Epithelial cell of esophagus (primary cell): ENCODE measurements around the gene CSNK2B.

Experiments used
- DNase-seq: peaks from one replicate; pipeline ENCODE4 v3.0.0; 2010; ENCODE audit warnings: low read depth
- H3K4me3 ChIP-seq: 2 replicates; pipeline ENCODE4 v1.5.1; 2011; ENCODE audit warnings: mild to moderate bottlenecking, low read length, control low read depth
- CTCF ChIP-seq: IDR thresholded peaks from 2 replicates; pipeline ENCODE4 v1.5.1; 2011; ENCODE audit warnings: low read depth, mild to moderate bottlenecking, low read length, control low read depth, inconsistent platforms; ENCODE audit not compliant: insufficient read depth; ENCODE audit errors: missing control alignments

CSNK2B gene

GRCh38 chr6:31676322-31676903, 10.5 kb downstream of the CSNK2B start:
- TF ChIP-seq CTCF: no peak
- DNase-seq: no peak
- no peak overlapping the region for H3K4me3 ChIP-seq

- H3K4me3 ChIP-seq: no peak overlapping the region
- peak; percentile 38 for DNase-seq
- TF ChIP-seq CTCF: no peak
Observed at GRCh38 chr6:31676904-31677303, 11.0 kb downstream of the CSNK2B start.

- TF ChIP-seq CTCF: no peak
- DNase-seq: no peak
- no peak overlapping the region for H3K4me3 ChIP-seq
Observed at GRCh38 chr6:31677955-31678354, 12.1 kb downstream of the CSNK2B start.

GRCh38 chr6:31680226-31681134, 14.6 kb downstream of the CSNK2B start, which contains the start of gene LY6G5C:
LY6G5C (minus strand) TSS chr6:31681067; CDS start chr6:31680373, 694 bp downstream.
- peak; percentile 81 for TF ChIP-seq CTCF
- peak within 1 kb of the TSS; percentile 45 for H3K4me3 ChIP-seq
- peak; percentile 87 for DNase-seq

GRCh38 chr6:31681135-31681671, 15.3 kb downstream of the CSNK2B start:
- TF ChIP-seq CTCF: no peak
- DNase-seq: peak; percentile 34
- H3K4me3 ChIP-seq: peak overlapping the region; percentile 45

GRCh38 chr6:31683591-31683990, 17.7 kb downstream of the CSNK2B start:
- H3K4me3 ChIP-seq: no peak overlapping the region
- no peak for TF ChIP-seq CTCF
- DNase-seq: no peak

GRCh38 chr6:31686483-31686882, 20.6 kb downstream of the CSNK2B start:
- H3K4me3 ChIP-seq: no peak overlapping the region

More at GRCh38 chr6:31686483-31686882, 20.6 kb downstream of the CSNK2B start:
- DNase-seq: no peak
- TF ChIP-seq CTCF: no peak
